SK-N-SH (cell line): Measurements from ENCODE around the gene CD300E. TPM values are rescaled to one million over a fixed set of nuclear protein-coding genes. Genes with fewer than 3 reads are reported as not detected.

Experiments used
- CTCF ChIA-PET: fragments of 300-600, 350-600 bp; formaldehyde crosslinking; extraction: SDS; loops from one replicate; lab custom pipeline; 2021; lab: Yijun Ruan, JAX
- POLR2A ChIA-PET: fragments of 350-600 bp; sonication (Branson Sonifier 250); formaldehyde crosslinking; extraction: SDS; loops from one replicate; lab custom pipeline; 2020; ENCODE audit warnings: antibody characterized with exemption, inconsistent platforms; lab: Yijun Ruan, JAX
- DNase-seq: peaks from one replicate; pipeline ENCODE4 v3.0.0; 2012
- H2AFZ ChIP-seq: fragments of 200-600 bp; sonication (generic); 2 replicates; pipeline ENCODE4 v1.8.1; 2016; ENCODE audit warnings: antibody characterized with exemption, mild to moderate bottlenecking, low read depth
- H3F3A ChIP-seq: fragments of 200-600 bp; sonication (generic); replicated peaks from 2 replicates; pipeline ENCODE3; 2016; ENCODE audit warnings: antibody characterized with exemption, mild to moderate bottlenecking; ENCODE audit not compliant: insufficient read depth
- H3K27ac ChIP-seq, 2 experiments: fragments of 200-500 bp in 1 of 2; fragments of 200-600 bp in 1 of 2; sonication (Bioruptor generic) in 1 of 2; sonication (generic), shearing (Covaris generic) in 1 of 2; 2 replicates each; pipeline versions ENCODE4 v1.5.1 to v1.6.1; 2014 to 2016; ENCODE audit warnings: low read depth in 2 of 2, inconsistent platforms in 1 of 2, low read length in 1 of 2, mild to moderate bottlenecking in 1 of 2, mixed read lengths in 1 of 2
- H3K27me3 ChIP-seq: fragments of 200-600 bp; sonication (generic), shearing (Covaris generic); 2 replicates; pipeline ENCODE4 v1.6.1; 2016; ENCODE audit warnings: mixed run types; ENCODE audit not compliant: insufficient read depth
- H3K36me3 ChIP-seq, 2 experiments: fragments of 200-500 bp in 1 of 2; fragments of 200-600 bp in 1 of 2; sonication (Bioruptor generic) in 1 of 2; sonication (generic) in 1 of 2; replicated peaks in 1 of 2; 2 replicates each; pipeline versions ENCODE3 to v1.5.1; 2014 to 2016; ENCODE audit warnings: low read length in 1 of 2, mild to moderate bottlenecking in 1 of 2; ENCODE audit not compliant: insufficient read depth in 2 of 2, control insufficient read depth in 1 of 2
- H3K4me1 ChIP-seq, 2 experiments: fragments of 200-500 bp in 1 of 2; fragments of 200-600 bp in 1 of 2; sonication (Bioruptor generic) in 1 of 2; sonication (generic), shearing (Covaris generic) in 1 of 2; 2 replicates each; pipeline versions ENCODE4 v1.5.1 to v1.6.1; 2014 to 2016; ENCODE audit warnings: low read depth in 1 of 2, low read length in 1 of 2, mixed run types in 1 of 2; ENCODE audit not compliant: insufficient read depth in 2 of 2, control insufficient read depth in 1 of 2
- H3K4me2 ChIP-seq: fragments of 200-600 bp; sonication (generic), shearing (Covaris generic); 2 replicates; pipeline ENCODE4 v1.6.1; 2017; ENCODE audit warnings: mixed run types
- H3K4me3 ChIP-seq, 2 experiments: fragments of 200-500 bp in 1 of 2; fragments of 200-600 bp in 1 of 2; sonication (Bioruptor generic) in 1 of 2; sonication (generic), shearing (Covaris generic) in 1 of 2; 2 replicates each; pipeline versions ENCODE4 v1.5.1 to v1.8.1; 2014 to 2016; ENCODE audit warnings: low read depth in 2 of 2, inconsistent platforms in 1 of 2, low read length in 1 of 2, mild to moderate bottlenecking in 1 of 2, mixed read lengths in 1 of 2, moderate library complexity in 1 of 2
- H3K79me2 ChIP-seq: fragments of 200-600 bp; sonication (generic); 2 replicates; pipeline ENCODE4 v1.8.1; 2017; ENCODE audit warnings: mild to moderate bottlenecking; ENCODE audit not compliant: insufficient read depth
- H3K9ac ChIP-seq: fragments of 200-600 bp; sonication (generic); 2 replicates; pipeline ENCODE4 v1.6.1; 2017; ENCODE audit warnings: mixed run types
- H3K9me2 ChIP-seq: fragments of 200-600 bp; sonication (generic); 2 replicates; pipeline ENCODE4 v1.6.1; 2017; ENCODE audit warnings: mixed run types
- H3K9me3 ChIP-seq: fragments of 200-600 bp; sonication (generic); 2 replicates; pipeline ENCODE4 v1.6.1; 2017; ENCODE audit warnings: mixed run types, mild to moderate bottlenecking, moderate library complexity
- H4K20me1 ChIP-seq: fragments of 200-600 bp; sonication (generic); 2 replicates; pipeline ENCODE4 v1.6.1; 2017; ENCODE audit warnings: mild to moderate bottlenecking, mixed run types; ENCODE audit not compliant: insufficient read depth
- CHD2 ChIP-seq: fragments of 150-350 bp; IDR thresholded peaks from 2 replicates; pipeline ENCODE4 v1.6.1; 2018; ENCODE audit warnings: low read length; ENCODE audit not compliant: partially characterized antibody
- CTCF ChIP-seq: fragments of 200-600 bp; sonication (generic); IDR thresholded peaks from 2 replicates; pipeline ENCODE4 v1.6.1; 2017; ENCODE audit warnings: antibody characterized with exemption, mild to moderate bottlenecking, moderate library complexity
- EZH2phosphoT487 ChIP-seq: fragments of 200-600 bp; sonication (generic); IDR thresholded peaks from 2 replicates; pipeline ENCODE4 v1.6.1; 2017; ENCODE audit warnings: low read depth, mixed run types, mild to moderate bottlenecking, antibody characterized with exemption, moderate library complexity, borderline replicate concordance
- FOSL2 ChIP-seq: IDR thresholded peaks from 2 replicates; pipeline ENCODE4 v1.4.0; 2012; ENCODE audit warnings: low read depth, mild to moderate bottlenecking, moderate library complexity, borderline replicate concordance
- FOXJ3 ChIP-seq: sonication (generic); formaldehyde crosslinking; IDR thresholded peaks from 2 replicates; pipeline ENCODE4 v1.5.1; 2020; ENCODE audit warnings: mild to moderate bottlenecking, missing genetic modification reagents
- FOXM1 ChIP-seq: IDR thresholded peaks from 2 replicates; pipeline ENCODE4 v1.4.0; 2012; ENCODE audit warnings: low read depth, mild to moderate bottlenecking
- MEF2A ChIP-seq: IDR thresholded peaks from 2 replicates; pipeline ENCODE4 v1.4.0; 2012; ENCODE audit warnings: low read depth, borderline replicate concordance
- MXI1 ChIP-seq: IDR thresholded peaks from 2 replicates; pipeline ENCODE4 v1.6.1; 2012; ENCODE audit warnings: mild to moderate bottlenecking, low read depth, low read length, improper control_type of control experiment
- NFIC ChIP-seq: IDR thresholded peaks from 2 replicates; pipeline ENCODE4 v1.4.0; 2012; ENCODE audit warnings: borderline replicate concordance
- NRF1 ChIP-seq: IDR thresholded peaks from 2 replicates; pipeline ENCODE4 v1.6.1; 2012; ENCODE audit warnings: low read depth, mild to moderate bottlenecking, low read length
- PBX3 ChIP-seq: IDR thresholded peaks from 2 replicates; pipeline ENCODE4; 2012
- RAD21 ChIP-seq: IDR thresholded peaks from 2 replicates; pipeline ENCODE4 v1.6.1; 2012; ENCODE audit warnings: mild to moderate bottlenecking, low read length
- REST ChIP-seq: IDR thresholded peaks from 2 replicates; pipeline ENCODE4 v1.6.1; 2012; ENCODE audit warnings: mild to moderate bottlenecking, low read depth, low read length, moderate library complexity
- RXRA ChIP-seq: IDR thresholded peaks from 2 replicates; pipeline ENCODE4 v1.4.0; 2012; ENCODE audit warnings: low read depth, mild to moderate bottlenecking, borderline replicate concordance
- TAF1 ChIP-seq: IDR thresholded peaks from 2 replicates; pipeline ENCODE4 v1.6.1; 2012; ENCODE audit warnings: low read depth, mild to moderate bottlenecking, low read length, moderate library complexity, borderline replicate concordance
- TCF12 ChIP-seq: IDR thresholded peaks from 2 replicates; pipeline ENCODE4 v1.4.0; 2012
- TEAD4 ChIP-seq: IDR thresholded peaks from 2 replicates; pipeline ENCODE4 v1.4.0; 2012; ENCODE audit warnings: mild to moderate bottlenecking, borderline replicate concordance; ENCODE audit not compliant: insufficient read depth
- USF1 ChIP-seq: IDR thresholded peaks from 2 replicates; pipeline ENCODE4 v1.4.0; 2012; ENCODE audit warnings: low read depth, borderline replicate concordance
- USF2 ChIP-seq: fragments of 150-350 bp; IDR thresholded peaks from 2 replicates; pipeline ENCODE4 v1.6.1; 2017; ENCODE audit warnings: antibody characterized with exemption, low read length, low read depth, borderline replicate concordance
- WGBS: methylation state at CpG from one replicate; pipeline ENCODE4 v1.1.6; 2017; ENCODE audit warnings: low lambda C conversion rate; 5-methylcytosine and 5-hydroxymethylcytosine counted together
- polyA plus RNA-seq, 3 experiments: library from polyadenylated mRNA; depleted of rRNA; stranded (reverse); fragments of >200 nt; gene quantifications; 2 replicates each; pipeline ENCODE4 v1.2.3, GENCODE V29; 2012

Gene CD300E
- polyA plus RNA-seq, 1 of the 3 experiments (the other 2 are of a cell fraction), result not detected

- Histone ChIP-seq H4K20me1 (no peaks in the 10 kb centered on the region), H3K27ac (no peak overlapping the region), H3K4me2 (no peak overlapping the region), H3K4me3 (no peak overlapping the region), H3K9me3 (peaks cover 11% of the 10 kb centered on the region; the same call in 1 of the 2 replicates), H3K79me2 (no peaks in the 10 kb centered on the region), H3K4me1 (no peaks in the 10 kb centered on the region), H3K9ac (no peak overlapping the region), H3F3A (no peaks in the 10 kb centered on the region), H2AFZ (no peak overlapping the region), H3K9me2 (no peaks in the 10 kb centered on the region), H3K27me3 (no peaks in the 10 kb centered on the region), H3K36me3 (no peaks in the 10 kb centered on the region)
- TF ChIP-seq TEAD4 (no peak), NRF1 (no peak), NFIC (no peak), RAD21 (no peak), RXRA (no peak), MEF2A (no peak), PBX3 (no peak), CTCF (no peak), USF2 (no peak), TCF12 (no peak), EZH2phosphoT487 (no peak), MXI1 (no peak), USF1 (no peak)
- POLR2A ChIA-PET, result no interaction called here
- 2% methylated on average over 3 of the region's 3 CpGs for WGBS
- no peak for DNase-seq
- CTCF ChIA-PET, result interaction anchor here (0.8 to 4.2 kb wide), 3 partner anchors 25 to 113 kb away, joined by 3 to 15 read pairs (median 4); no protein-coding TSS in a partner anchor
Measured at GRCh38 chr17:74625661-74626060, 2.1 kb upstream of the CD300E start.

GRCh38 chr17:74624131-74624530, 593 bp upstream of the CD300E start:
- Histone ChIP-seq H3K4me2 (no peak overlapping the region), H3K79me2 (no peaks in the 10 kb centered on the region), H3K27me3 (no peaks in the 10 kb centered on the region), H2AFZ (no peak overlapping the region), H3K27ac (no peak overlapping the region), H3K4me1 (no peaks in the 10 kb centered on the region), H3F3A (no peaks in the 10 kb centered on the region), H3K9me3 (peaks cover 11% of the 10 kb centered on the region; the same call in 1 of the 2 replicates), H3K9ac (no peak overlapping the region), H3K4me3 (no peak overlapping the region), H3K36me3 (no peaks in the 10 kb centered on the region), H4K20me1 (no peaks in the 10 kb centered on the region), H3K9me2 (no peaks in the 10 kb centered on the region)
- 89% methylated on average over 1 of the region's 1 CpG for WGBS
- ChIA-PET CTCF (interaction anchor here (1.1 to 3.0 kb wide), 4 partner anchors 22 to 114 kb away, joined by 3 to 13 read pairs (median 4); no protein-coding TSS in a partner anchor), POLR2A (no interaction called here)
- no peak for DNase-seq
- TF ChIP-seq MEF2A (no peak), FOSL2 (no peak), RAD21 (no peak), FOXM1 (no peak), TCF12 (no peak), EZH2phosphoT487 (no peak), MXI1 (no peak), REST (no peak), TAF1 (no peak), NRF1 (no peak), FOXJ3 (no peak), CHD2 (no peak), TEAD4 (no peak)
